Fibroblast of mammary gland (primary cell): ENCODE results near the gene SLC29A2.
A peak's percentile ranks its signal among the peaks of the same experiment; 100 is the strongest.

Experiments
- DNase-seq: peaks from one replicate; pipeline ENCODE4 v3.0.0-alpha.2; 2010; ENCODE audit warnings: low read depth
- H3K4me3 ChIP-seq: 2 replicates; pipeline ENCODE4 v1.5.1; 2011; ENCODE audit warnings: low read depth, mild to moderate bottlenecking, low read length, moderate library complexity; ENCODE audit not compliant: control insufficient read depth
- CTCF ChIP-seq: conservative IDR thresholded peaks from 2 replicates; pipeline ENCODE4 v1.5.1; 2011; ENCODE audit warnings: low read depth, low read length, inconsistent platforms; ENCODE audit not compliant: control insufficient read depth, insufficient read depth

The SLC29A2 gene

GRCh38 chr11:66329165-66329673, 42.3 kb downstream of the SLC29A2 start:
- H3K4me3 ChIP-seq = no peak overlapping the region
- DNase-seq = no peak
- TF ChIP-seq CTCF = no peak

- DNase-seq = peak; percentile 71
- TF ChIP-seq CTCF = peak; percentile 84
- H3K4me3 ChIP-seq = no peak overlapping the region
These were observed 43.0 kb downstream of the SLC29A2 start for GRCh38 chr11:66328302-66329144.

GRCh38 chr11:66328031-66328301, 43.6 kb downstream of the SLC29A2 start:
- H3K4me3 ChIP-seq = no peak overlapping the region
- no peak for TF ChIP-seq CTCF
- no peak for DNase-seq

- TF ChIP-seq CTCF = peak; percentile 9
- H3K4me3 ChIP-seq = no peak overlapping the region
- peak; percentile 67 for DNase-seq
These were observed 44.2 kb downstream of the SLC29A2 start for GRCh38 chr11:66327171-66328030.

- no peak for TF ChIP-seq CTCF
- H3K4me3 ChIP-seq = no peak overlapping the region
- peak; percentile 59 for DNase-seq
These were observed 45.1 kb downstream of the SLC29A2 start for GRCh38 chr11:66326261-66327111.

- DNase-seq = no peak
- TF ChIP-seq CTCF = no peak
- no peak overlapping the region for H3K4me3 ChIP-seq
These were observed 46.3 kb downstream of the SLC29A2 start for GRCh38 chr11:66325263-66325671.
